ENCODE measurements around the gene KRTAP9-4.
"Not testable (repeated sequence)": the region's sequence is repeated elsewhere in the genome, so short reads cannot be mapped to it uniquely, and the experiment has no call there.

KRTAP9-4 gene, protein sequence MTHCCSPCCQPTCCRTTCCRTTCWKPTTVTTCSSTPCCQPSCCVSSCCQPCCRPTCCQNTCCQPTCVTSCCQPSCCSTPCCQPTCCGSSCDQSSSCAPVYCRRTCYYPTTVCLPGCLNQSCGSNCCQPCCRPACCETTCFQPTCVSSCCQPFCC

DNA sequence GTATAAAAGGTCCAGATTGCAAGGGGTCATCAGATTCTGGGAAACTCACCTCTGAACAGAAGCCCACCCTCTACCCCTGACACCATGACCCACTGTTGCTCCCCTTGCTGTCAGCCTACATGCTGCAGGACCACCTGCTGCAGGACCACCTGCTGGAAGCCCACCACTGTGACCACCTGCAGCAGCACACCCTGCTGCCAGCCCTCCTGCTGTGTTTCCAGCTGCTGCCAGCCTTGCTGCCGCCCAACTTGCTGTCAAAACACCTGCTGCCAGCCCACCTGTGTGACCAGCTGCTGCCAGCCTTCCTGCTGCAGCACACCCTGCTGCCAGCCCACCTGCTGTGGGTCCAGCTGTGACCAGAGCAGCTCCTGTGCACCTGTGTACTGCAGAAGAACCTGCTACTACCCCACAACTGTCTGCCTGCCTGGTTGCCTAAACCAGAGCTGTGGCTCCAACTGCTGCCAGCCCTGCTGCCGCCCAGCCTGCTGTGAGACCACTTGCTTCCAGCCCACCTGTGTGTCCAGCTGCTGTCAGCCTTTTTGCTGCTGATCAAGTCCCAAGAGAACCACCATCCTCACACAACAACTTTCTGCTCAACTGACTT, at the start of gene KRTAP9-4:
Gene KRTAP9-4 (plus strand): TSS at position 51 of the 604 bp plus-strand sequence. CDS start 34 bp downstream, at position 85.
- DNase-seq, result not testable (repeated sequence)

DNA sequence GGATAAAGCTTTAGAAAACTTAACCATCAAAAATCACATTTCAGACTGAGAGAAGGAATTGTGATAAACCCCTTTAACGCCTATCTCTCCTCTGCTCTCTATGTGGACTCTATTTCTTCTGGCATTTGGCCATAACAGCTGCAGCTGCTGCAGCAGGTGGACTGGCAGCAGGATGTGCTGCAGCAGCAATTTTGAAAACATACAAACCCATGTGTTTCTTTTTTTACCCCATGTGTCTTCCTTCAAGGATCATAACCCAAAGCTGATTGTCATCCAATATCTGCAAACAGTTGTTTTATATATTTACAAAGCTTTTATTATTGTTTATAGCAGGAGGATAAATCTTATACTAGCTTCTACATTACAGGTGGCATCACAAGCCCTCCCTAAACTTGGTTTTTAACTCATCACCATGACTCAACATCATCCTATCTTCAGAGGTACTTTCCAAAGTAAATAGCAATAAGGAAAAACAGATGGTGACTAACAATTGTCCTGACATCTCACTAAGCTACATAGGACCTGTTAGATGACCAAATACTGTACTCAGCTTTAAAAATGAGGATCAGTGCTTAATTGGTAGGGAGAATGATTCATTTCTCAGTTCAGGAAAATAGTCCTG, 37.5 kb upstream of the KRTAP9-4 start:
- peak; percentile 48 for DNase-seq

DNA sequence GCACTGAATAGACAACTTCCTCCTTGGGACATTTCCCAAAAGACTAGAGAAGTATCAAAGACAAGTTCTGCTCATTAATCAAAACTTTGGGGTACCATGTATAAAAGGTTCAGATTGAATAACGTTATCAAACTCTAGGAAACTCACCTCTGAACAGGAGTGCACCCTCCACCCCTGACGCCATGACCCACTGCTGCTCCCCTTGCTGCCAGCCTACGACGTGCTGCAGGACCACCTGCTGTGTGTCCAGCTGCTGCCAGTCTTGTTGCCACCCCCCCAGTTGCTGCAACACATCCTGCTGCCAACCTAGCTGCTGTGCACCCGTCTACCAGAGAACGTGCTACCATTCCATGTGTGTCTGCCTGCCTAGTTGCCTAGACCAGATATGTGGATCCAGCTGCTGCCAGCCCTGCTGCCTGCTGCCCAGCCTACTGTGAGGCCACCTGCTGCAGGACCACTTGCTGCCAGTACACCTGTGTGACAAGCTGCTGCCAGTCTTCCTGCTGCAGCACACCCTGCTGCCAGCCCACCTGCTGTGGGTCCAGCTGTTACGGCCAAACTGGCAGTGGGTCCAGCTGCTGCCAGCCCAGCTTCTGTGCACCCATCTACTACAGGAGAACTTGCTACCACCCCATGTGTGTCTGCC, 36.8 kb upstream of the KRTAP9-4 start:
- no peak for DNase-seq

DNA sequence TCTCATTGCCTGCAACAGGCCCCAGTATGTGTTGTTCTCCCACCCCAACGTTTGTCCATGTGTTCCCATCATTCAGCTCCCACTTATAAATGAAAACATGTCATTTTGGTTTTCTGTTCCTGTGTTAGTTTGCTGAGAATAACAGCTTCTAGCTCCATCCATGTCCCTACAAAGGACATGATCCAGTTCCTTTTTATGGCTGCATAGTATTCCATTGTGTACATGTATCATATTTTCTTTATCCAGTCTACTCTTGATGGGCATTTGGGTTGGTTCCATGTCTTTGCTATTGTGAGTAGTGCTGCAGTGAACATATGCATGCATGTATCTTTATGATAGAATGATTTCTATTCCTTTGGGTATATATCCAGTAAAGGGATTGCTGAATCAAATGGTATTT, 33.8 kb upstream of the KRTAP9-4 start:
- DNase-seq, result no peak

DNA sequence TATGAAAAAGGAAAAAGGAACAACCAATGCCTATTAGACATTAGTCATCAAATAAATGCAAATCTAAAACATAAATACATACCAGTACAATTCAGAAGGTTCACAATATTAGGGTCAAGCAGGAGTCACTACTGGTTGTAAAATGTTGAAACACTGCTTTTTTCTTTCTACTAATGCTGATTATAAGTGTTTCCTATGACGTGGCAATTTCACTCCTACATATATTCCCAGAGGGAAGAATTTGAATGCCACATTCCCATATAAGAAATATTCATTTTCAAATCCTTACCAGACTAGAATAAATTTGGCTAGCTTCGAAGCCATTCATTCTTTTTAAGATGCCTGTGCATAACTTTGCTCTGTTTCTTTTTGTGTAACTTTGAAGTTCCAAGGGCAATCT, 25.7 kb upstream of the KRTAP9-4 start:
- DNase-seq, result peak; percentile 1

DNA sequence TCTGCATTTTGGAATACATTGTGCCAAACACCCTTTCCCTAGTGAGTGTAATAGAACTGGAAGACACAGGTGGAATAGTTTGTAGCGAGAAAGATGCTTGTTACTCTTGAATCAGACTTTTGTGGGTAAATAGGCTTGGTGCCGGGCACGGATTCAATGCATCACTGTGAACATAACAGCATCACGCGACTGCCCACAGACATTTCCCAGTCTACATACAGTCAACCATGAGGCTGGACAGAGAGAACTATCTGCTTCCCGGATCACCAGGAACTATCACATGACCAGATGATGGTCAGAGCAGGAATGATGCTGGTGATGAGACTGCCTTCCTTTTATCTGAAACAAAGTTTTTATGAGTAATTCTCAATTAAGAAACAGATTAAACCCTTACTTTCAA, 23.4 kb upstream of the KRTAP9-4 start:
- no peak for DNase-seq

DNA sequence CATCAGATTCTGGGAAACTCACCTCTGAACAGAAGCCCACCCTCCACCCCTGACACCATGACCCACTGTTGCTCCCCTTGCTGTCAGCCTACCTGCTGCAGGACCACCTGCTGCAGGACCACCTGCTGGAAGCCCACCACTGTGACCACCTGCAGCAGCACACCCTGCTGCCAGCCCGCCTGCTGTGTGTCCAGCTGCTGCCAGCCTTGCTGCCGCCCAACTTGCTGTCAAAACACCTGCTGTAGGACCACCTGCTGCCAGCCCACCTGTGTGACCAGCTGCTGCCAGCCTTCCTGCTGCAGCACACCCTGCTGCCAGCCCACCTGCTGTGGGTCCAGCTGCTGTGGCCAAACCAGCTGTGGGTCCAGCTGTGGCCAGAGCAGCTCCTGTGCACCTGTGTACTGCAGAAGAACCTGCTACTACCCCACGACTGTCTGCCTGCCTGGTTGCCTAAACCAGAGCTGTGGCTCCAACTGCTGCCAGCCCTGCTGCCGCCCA, 22.8 kb upstream of the KRTAP9-4 start, which contains the start of gene KRTAP9-2:
Gene KRTAP9-2 (plus strand): TSS at position 51 of the 498 bp plus-strand sequence. CDS start 7 bp downstream, at position 58.
- not testable (repeated sequence) for DNase-seq

DNA sequence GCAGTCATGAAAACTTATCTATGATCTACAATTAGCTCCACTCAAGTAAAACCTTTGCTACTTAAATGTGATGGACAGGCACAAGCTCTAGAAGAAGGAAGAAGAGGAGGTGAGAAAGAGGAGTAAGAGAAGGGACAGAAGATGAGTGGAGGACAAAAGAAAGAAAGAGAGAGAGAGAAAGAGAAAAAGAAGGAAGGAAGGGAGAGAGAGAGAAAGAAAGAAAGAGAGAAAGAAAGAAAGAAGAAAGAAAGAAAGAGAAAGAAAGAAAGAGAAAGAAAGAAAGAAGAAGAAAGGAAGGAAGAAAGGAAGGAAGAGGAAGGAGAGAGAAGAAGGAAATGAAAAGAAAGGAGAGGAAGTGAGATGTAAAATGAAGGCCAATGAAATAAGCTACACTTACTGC, 19.4 kb upstream of the KRTAP9-4 start:
- DNase-seq, result no peak

DNA sequence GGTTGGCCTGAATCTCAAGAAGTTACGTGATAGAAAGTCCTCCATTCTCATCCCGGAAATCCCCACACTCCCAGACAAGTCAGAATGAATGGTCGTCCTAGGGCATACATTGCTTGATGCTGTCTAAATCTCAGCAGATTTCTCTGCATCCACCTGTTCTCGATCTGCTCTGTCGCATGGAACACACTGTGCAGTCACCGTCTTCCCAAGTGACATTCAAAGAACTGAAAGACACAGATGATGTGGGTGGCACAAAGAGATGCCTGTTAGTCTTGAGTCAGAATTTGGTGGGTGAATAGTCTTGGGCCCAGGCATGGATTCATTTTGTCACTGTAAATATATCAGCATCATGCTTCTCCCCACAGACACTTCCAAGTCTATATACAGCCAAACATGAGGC, 17.8 kb upstream of the KRTAP9-4 start:
- DNase-seq, result no peak

DNA sequence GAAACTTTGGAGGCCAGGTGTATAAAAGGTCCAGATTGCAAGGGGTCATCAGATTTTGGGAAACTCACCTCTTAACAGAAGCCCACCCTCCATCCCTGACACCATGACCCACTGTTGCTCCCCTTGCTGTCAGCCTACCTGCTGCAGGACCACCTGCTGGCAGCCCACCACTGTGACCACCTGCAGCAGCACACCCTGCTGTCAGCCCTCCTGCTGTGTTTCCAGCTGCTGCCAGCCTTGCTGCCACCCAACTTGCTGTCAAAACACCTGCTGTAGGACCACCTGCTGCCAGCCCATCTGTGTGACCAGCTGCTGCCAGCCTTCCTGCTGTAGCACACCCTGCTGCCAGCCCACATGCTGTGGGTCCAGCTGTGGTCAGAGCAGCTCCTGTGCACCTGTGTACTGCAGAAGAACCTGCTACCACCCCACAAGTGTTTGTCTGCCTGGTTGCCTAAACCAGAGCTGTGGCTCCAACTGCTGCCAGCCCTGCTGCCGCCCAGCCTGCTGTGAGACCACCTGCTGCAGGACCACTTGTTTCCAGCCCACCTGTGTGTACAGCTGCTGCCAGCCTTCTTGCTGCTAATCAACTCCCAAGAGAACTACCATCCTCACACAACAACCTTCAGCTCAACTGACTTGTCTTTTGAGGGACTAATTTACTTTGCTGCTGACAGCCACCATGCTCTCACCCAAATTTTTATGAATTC, 16.9 kb upstream of the KRTAP9-4 start, which contains the start of gene KRTAP9-3:
Gene KRTAP9-3 (plus strand): TSS at position 51 of the 707 bp plus-strand sequence. CDS start 53 bp downstream, at position 104.
- not testable (repeated sequence) for DNase-seq

DNA sequence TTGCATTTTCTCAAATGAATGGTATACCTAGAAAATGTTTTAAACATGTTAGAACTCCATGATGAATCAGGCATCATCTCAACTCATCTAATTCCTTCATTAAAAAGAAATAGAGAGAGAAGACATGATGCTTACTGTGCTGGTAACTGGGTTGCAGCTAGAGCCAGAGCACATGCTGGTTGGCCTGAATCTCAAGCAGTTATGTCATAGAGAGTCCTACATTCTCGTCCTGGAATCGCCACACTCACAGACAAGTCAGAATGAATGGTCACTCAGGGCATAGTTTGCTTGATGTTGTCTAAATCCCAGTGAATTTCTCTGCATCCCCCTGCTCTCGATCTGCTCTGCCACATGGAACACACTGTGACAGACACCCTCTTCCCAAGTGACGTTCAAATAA, 12.4 kb upstream of the KRTAP9-4 start:
- not testable (repeated sequence) for DNase-seq

DNA sequence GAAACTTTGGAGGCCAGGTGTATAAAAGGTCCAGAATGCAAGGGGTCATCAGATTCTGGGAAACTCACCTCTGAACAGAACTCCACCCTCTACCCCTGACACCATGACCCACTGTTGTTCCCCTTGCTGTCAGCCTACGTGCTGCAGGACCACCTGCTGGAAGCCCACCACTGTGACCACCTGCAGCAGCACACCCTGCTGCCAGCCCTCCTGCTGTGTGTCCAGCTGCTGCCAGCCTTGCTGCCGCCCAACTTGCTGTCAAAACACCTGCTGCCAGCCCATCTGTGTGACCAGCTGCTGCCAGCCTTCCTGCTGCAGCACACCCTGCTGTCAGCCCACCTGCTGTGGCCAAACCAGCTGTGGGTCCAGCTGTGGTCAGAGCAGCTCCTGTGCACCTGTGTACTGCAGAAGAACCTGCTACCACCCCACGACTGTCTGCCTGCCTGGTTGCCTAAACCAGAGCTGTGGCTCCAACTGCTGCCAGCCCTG, 11.5 kb upstream of the KRTAP9-4 start, which contains the start of gene KRTAP9-8:
Gene KRTAP9-8 (plus strand): TSS at position 51 of the 489 bp plus-strand sequence. CDS start 53 bp downstream, at position 104.
- DNase-seq, result not testable (repeated sequence)

DNA sequence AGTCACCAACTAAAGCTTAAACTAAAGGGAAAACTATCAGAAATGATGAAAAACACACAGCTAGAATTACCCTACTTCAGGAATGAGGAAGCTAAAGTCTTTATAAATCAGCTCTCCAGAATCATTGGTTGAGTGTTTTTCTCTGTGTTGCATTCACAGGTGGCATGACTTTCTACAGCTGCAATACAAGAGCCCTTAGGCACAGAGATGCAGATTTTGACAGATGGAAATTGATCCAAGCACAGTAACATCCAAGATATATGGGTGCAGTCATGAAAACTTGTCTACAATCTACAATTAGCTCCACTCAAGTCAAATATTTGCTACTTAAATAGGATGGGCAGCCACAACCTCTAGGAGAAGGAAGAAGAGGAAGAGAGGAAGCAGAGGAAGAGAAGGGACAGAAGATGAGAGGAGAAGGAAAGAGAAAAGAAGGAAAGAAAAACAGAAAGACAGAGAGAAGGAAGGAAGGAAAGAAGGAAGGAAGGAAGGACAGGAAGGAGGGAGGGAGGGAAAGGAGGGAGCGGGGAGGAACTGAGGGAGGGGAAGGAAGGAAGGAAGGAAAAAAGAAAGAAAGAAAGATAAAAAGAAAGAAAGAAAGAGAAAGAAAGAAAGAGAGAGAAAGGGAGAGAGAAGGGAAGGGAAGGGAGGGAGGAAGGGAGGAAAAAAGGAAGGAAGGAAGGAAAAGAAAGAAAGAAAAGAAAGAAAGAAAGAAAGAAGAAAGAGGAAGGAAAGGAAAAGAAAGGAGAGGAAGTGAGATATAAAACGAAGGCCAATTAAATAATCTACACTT, 2.3 kb upstream of the KRTAP9-4 start:
- not testable (repeated sequence) for DNase-seq

DNA sequence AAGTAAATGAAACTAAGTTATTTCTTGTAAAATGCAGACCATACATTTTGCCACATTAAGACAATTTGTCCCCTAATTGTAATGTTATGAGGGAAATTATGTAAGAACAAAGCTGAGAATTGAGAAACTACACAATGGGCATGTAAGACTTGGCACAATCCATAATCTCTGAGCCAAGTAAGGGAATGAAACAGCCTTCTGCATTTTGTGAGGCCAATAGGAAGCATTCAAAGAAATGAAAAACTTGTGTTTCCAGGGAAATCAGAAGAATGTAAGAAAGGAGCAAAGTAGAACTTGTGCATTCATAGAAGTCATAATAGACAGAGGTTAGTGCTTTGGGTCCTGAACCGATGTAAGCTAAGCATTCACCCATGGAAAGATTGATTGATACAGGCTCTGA, 1.8 kb downstream of the KRTAP9-4 start:
- no peak for DNase-seq

DNA sequence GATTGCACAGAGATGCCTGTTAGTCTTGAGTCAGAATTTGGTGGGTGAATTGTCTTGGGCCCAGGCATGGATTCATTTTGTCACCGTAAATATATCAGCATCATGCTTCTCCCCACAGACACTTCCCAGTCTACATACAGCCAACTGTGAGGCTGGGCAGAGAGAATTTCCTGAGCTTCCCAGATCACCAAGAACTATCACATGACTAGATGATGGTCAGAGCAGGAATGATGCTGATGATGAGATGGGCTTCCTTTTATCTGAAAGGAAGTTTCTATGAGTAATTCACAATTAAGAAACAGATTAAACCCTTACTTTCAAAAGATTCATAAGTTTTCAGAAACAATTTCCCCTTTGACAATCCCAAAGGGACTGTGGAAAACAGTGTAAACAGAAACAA, 5.4 kb downstream of the KRTAP9-4 start:
- DNase-seq, result peak; percentile 20

DNA sequence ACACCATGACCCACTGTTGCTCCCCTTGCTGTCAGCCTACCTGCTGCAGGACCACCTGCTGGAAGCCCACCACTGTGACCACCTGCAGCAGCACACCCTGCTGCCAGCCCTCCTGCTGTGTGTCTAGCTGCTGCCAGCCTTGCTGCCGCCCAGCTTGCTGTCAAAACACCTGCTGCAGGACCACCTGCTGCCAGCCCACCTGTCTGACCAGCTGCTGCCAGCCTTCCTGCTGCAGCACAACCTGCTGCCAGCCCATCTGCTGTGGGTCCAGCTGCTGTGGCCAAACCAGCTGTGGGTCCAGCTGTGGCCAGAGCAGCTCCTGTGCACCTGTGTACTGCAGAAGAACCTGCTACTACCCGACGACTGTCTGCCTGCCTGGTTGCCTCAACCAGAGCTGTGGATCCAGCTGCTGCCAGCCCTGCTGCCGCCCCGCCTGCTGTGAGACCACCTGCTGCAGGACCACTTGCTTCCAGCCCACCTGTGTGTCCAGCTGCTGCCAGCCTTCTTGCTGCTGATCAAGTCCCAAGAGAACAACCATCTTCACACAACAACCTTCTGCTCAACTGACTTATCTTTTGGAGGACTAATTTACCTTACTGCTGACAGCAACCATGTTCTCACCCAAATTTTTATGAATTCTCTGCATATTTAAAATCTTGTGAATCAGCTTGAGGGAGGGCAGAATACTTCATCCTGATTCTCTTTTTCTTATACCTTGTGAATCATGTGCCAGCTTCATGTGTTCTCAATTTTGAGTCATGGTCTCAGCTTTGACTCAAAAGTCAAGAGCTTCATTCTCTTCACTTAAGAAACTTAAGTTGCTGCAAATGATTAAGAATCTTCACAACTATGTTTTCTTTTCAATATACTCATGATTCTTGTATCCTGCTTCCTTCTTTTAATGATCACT, 6.1 kb downstream of the KRTAP9-4 start, which contains the start of gene KRTAP9-9:
Gene KRTAP9-9 (plus strand): TSS at position 4 of the 910 bp plus-strand sequence.
- DNase-seq, result not testable (repeated sequence)

DNA sequence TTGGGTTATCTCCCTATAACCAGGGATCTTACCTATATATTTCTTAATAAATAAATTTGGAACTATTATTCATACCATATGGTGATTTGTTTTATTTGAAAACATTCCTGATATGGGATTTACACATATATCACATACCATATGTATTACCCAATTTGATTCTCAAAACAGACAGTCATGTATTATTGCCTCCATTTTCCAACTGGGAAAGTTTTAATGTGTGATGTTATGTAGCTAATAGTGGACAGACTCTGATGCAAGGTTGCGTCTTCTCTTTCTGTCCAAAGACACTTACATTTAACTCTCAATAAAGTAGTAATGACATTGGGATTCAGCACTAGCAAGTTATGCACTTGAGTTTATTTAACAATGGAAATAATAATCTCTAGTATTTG, 6.8 kb downstream of the KRTAP9-4 start:
- no peak for DNase-seq

DNA sequence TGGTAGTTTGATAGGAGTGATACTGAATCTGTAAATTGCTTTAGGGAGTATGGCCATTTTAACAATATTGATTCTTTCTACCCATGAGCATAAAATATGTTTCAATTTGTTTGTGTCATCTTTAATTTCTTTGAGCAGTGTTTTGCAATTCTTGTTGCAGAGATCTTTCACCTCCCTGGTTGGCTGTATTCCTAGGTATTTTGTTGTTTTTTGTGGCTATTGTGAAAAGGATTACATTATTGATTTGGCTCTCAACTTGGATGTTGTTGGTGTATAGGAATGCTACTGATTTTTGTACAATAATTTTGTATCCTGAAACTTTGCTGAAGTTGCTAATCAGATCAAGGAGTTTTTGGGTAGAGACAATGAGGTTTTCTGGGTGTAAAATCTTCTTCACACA, 8.9 kb downstream of the KRTAP9-4 start:
- DNase-seq, result no peak

DNA sequence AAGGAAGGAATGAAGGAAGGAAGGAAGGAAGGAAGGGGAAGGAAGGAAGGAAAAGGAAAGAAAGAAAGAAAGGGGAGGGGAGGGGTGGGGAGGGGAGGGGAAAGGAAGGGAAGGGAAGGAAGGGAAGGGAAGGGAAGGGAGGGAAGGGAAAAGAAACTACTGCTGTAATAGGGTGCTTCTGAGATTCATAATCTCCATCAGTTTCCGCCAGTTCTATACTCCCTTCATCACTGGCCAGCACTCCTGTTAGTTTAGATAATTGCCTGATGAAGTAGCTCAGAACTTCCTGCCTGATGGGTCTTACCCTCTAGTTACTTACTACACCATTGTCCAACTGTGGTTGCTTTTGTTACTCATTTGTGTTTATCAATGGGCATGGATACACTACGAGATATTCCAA, 13.7 kb downstream of the KRTAP9-4 start:
- DNase-seq, result no peak

DNA sequence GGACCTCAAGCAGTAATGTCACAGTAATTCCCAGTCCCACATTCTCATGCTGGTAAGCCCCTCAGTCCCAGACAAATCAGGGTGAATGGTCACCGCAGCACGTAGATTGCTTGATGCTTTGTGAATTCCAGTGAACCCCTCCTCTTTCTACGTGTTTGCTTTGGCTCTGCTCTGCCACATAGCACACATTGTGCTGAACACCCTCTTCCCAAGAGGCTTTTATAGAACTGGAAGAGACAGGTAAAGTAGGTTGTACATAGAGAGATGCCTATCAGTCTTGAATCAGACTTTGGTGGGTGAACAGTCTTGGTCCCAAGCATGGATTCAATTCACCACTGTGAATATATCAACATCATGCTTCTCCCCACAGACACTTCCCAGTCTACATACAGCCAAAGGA, 15.1 kb downstream of the KRTAP9-4 start:
- DNase-seq, result no peak

All from HCEC 1CT (cell line).